NCI-H2196 treated with DMSO at 0.1 percent for 48 hours (cell line): ENCODE data around the gene COPB1.

Experiments used
- DNase-seq: peaks from one replicate; lab custom pipeline; 2025; ENCODE audit not compliant: unreplicated experiment; lab: John Stamatoyannopoulos, UW

COPB1 gene

GRCh38 chr11:14506532-14506931 lies 6.9 kb upstream of the COPB1 start:
- no peak for DNase-seq

DNA sequence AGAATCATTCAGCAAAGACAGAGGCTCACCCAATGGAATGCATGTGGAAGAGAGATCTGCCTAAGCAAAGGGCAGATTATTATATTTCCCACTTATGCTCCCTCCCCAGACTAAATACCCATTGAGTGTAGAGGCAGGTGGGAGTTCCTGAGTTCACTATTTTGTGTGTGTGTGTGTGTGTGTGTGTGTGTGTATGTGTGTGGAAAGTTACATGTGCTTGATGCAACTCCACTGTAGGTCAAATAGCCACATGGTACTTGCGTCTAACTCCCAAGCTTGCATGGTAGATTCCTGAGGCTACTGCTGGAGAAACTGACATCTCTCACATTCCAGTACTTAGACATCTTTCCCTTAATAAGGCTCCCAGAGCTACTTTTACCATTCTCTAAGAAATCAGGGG lies 3.4 kb upstream of the COPB1 start:
- no peak for DNase-seq

DNA sequence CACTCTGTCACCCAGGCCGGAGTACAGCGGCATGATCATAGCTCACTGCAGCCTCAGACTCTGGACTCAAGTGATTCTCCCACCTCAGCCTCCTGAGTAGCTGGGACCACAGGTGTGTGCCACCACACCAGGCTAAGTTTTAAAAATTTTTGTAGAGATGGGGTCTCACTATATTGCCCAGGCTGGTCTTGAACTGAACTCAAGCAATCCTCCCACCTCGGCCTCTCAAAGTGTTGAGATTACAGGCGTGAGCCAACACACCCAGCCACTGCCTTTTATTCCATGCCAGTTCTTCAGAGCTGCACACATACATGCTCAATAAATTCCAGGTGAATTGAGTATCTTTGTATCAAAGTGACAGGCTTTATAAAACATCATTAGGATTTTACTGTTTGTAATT lies 2.4 kb upstream of the COPB1 start:
- DNase-seq: no peak

GRCh38 chr11:14500181-14500651 lies 605 bp upstream of the COPB1 start:
- peak; percentile 52 for DNase-seq

GRCh38 chr11:14499178-14499559 lies 442 bp downstream of the COPB1 start:
- DNase-seq: no peak

GRCh38 chr11:14480716-14481115 lies 18.9 kb downstream of the COPB1 start:
- no peak for DNase-seq

DNA sequence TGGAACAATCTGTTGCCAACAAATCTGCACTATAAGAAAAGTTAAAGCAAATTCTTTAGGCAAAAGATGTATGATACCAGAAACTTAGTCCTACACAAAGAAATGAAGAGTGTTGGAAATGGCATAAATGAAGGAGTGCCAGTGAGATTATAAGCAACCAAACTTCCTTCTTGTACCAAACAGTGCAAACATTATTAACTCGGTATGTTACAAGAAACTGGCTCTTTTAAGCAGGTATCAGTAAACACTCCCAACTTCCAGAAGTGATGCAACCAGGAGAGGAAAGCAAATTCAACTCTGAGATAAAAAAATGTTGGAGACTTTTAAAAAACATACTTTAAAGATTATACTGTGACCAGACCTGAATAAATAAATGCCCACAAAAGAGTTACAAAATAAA lies 28.5 kb downstream of the COPB1 start:
- DNase-seq: no peak

- DNase-seq: no peak
Observed at GRCh38 chr11:14463623-14464022, 36.0 kb downstream of the COPB1 start.

DNA sequence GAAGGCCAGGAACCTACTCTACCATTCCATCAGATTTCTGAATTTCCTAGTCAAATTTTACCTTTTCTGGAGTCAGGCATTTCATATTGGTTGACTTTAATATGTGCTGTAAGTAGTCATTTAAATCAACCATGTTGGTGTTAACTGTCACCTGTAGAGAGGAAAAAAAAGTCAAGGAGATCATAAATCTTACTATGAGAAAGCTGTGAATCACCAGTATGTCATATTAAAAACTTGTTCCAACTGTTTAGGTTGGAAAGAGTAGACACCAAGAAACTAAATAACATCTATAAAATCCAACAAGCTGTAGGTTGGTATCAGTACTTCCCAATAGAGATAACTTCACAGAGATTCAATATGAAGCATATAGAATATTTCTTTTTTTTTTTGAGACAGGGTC lies 39.5 kb downstream of the COPB1 start:
- DNase-seq: no peak

GRCh38 chr11:14458377-14458776 lies 41.2 kb downstream of the COPB1 start:
- no peak for DNase-seq

DNA sequence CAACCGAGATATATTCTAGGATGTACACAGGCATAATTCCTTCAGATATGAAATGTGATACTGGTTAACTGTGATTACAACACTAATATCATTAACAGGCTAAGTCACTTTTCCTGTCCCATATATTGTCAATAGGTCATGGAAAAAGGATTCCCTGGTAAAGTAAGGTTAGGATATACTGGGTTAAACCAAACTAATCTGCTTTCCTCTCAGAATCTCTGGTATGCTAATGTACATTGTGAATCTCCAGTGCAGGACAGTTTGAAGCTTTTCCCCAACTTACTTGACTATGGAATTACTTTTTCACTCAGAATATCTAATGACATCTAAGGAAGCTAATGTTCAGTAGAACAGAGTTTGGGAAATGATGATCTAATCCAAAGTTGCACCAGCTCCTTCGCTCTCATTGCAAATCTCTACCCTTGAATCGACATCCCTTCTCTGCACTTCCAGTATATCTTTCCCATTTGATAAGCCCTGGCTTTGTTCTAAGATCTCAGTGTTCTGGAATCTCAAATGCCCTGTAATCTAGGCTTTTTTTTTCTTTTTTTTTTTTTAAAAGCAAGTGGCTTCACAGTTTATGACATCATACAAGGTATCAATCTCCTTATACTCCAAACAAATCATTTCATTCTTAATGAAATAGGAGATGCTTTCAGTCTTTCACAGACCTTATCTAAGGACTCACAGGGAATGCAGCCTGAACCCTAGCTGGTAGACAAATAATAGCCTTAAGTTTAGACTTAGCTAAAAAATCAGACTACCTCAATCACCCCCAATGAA lies 43.8 kb downstream of the COPB1 start:
- no peak for DNase-seq

DNA sequence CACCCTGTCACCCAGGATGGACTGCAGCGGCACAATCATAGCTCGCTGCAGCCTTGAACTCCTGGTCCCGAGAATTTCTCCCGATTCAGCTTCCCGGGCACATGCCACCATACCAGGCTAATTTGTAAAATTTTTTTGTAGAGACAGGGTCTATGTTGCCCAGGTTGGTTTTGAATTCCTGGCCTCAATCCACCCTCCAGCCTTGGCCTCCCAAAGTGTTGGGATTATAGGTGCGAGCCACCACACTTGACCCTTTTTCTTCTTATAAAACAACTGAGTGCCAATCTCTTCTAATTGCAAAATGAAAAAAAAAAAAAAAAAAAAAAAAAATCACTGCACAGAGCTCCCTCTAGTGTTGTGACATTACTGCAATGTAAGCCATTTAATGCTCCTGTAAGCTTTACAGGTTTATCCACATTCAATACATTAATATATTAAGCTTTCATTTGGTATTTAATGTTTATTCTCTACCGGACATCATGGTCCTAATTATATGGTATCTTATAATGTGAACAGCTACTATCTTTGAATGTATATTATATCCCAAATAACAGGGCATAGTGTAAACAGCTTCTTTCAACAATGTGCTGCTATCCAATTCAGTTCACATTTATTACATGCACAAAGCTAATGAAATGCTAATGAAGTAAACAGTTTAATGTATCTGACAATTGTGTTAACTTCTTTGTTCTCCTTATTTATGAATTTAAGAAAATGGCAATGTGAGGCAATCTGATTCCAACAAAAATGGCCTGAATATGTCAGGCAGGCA lies 44.6 kb downstream of the COPB1 start:
- DNase-seq: no peak

- DNase-seq: no peak
Observed at GRCh38 chr11:14451825-14452224, 47.8 kb downstream of the COPB1 start.

DNA sequence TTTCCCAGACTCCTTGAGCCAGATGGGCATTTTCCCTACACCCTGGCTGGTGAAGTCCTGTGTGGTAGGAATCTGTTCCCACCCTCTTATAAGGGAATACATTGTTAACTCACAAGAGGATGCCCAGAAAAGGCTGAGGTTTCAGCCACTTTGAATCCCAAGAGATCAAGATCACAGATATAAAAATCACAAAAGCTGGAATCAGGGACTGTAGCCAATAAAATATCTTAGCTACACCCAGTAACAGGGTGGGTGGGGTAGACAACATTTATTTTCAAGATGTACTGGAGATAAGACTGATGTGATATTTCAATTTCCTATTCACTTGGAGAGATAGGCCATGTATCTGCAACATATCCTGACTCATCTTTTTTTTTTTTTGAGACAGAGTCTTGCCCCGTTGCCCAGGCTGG lies 50.3 kb downstream of the COPB1 start:
- DNase-seq: no peak

GRCh38 chr11:14448240-14448639 lies 51.4 kb downstream of the COPB1 start:
- no peak for DNase-seq

DNA sequence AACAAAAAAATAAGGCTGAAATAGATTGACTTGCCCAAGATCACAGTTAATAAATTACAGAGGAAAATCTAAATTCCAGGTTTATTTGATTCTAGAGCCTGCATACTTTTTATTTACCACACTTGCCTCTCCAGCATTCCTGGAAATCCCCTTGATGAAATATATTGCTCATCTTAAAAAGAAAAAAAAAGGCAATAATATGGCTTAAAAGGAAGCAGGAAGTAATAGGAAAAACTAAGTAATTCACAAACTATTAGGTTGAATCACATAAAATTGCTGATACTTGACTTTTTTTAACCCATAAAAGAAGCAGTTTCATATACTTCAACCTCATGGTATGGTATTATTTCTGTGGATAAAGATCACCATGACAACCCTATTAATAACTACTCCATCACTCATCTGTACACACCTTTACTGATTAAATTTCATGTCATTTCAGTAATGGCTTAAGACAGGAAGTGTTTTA lies 52.9 kb downstream of the COPB1 start:
- DNase-seq: no peak

GRCh38 chr11:14445542-14446530 lies 53.8 kb downstream of the COPB1 start:
- no peak for DNase-seq

DNA sequence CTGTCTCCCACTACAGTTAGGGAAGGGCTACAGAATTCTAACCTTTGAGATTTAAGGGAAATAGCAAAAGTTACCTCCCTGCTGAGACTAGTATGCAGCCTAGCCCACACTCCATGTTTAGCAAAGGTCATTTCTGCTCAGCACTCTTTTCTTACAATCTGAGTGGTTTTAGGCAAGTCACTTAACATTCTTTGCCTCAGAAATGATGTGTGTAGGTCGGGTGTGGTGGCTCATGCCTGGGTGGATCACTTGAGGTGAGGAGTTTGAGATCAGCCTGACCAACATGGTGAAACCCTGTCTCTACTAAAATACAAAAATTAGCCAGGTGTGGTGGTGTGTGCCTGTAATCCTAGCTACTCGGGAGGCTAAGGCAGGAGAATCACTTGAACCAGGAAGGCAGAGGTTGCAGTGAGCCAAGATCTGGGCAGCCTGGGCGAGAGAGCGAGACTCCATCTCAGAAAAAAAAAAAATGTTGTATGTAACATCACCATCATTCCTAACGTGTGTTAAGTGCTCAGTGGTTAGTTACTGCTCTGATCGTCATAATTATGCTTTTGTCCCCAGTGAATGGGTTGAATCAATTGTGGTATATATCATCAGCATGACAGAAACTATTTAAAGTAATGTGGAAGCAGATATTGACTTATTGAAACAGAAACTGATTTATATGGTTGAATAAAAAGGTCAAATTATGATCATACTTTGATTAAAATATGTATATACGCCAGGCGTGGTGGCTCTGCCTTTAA lies 55.0 kb downstream of the COPB1 start:
- no peak for DNase-seq

DNA sequence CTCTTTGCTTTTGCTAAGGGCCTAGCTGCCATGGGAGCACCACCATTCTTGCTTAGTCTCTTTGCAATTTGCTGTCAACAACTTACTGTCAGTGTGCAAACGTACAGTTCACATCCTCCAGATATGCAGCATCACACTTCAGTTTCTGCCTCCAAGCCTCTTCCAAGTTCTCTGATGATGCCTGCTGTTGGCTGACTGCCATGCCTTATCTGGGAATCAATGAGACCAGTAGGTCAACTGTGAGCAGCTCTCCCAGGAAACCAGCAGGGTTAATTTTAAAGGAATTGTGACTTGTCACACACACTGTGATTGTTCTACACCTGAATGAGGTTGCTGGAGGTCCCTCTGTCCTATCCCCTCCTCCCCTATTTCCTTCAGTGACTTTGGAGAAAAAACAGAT lies 56.0 kb downstream of the COPB1 start:
- no peak for DNase-seq

DNA sequence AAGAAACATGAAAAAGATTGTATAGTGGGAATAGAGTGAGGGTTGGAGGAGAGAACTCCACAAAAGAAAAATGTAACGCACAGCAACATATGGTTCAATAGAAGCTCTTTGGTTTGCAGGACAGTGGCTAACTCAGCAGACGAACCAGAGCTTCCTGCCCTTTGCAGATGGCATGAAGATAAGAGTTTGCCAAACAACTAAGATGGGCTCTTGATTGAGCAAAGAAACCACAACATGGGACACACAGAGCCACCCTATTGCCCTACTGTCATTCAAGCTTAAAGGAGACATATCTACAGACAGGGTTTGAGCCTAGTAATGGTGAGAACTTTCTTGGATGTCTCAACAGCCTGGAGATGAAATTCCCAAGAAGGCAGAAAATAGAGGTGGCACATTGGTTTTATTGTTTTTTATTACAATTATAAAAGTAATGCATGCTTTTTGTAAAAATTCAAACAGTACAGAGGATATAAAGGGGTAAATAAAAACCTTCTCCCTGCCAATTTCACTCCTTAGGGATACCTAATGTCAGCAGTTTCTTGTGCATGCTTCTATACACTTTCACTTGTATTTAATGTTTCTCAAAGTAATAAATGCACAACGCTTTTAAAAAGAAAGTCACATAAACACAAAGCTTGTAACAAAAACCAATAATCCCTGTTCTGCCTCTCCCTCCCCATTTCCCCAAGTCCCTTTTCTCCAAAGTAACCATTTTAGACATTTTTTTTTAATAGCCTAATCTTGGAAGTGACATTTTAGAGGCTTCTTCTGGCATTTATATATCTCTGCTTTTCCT lies 63.7 kb downstream of the COPB1 start:
- DNase-seq: no peak
